GM12878 (cell line): ENCODE data around the gene KLHL36. TPM values are rescaled to one million over a fixed set of nuclear protein-coding genes. Genes with fewer than 3 reads are reported as not detected.
A peak's percentile ranks its signal among the peaks of the same experiment; 100 is the strongest.

Experiments
- ATAC-seq: fragments of 200-7000 bp; cut with Tn5 transposase; 3 replicates; pipeline ENCODE4 v1.9.1; 2020; ENCODE audit warnings: mild to moderate bottlenecking, moderate library complexity
- BruUV-seq: library from RNA; stranded (reverse); fragments of 400-500 nt; replicated peaks from 2 replicates; lab custom pipeline; 2021; lab: Mats Ljungman, UMichigan
- CTCF ChIA-PET: fragments of 300-600 bp; sonication (Branson Sonifier 250); formaldehyde crosslinking; extraction: SDS; loops from one replicate; lab custom pipeline; 2021; ENCODE audit warnings: inconsistent platforms; lab: Yijun Ruan, JAX
- POLR2A ChIA-PET: fragments of 350-600 bp; formaldehyde crosslinking; extraction: SDS; loops from one replicate; lab custom pipeline; 2021; ENCODE audit warnings: inconsistent platforms; lab: Charles Lee
- RAD21 ChIA-PET: fragments of 300-600 bp; sonication (Branson Sonifier 250); formaldehyde crosslinking; loops from one replicate; lab custom pipeline; 2023; ENCODE audit warnings: antibody characterized with exemption; ENCODE audit not compliant: unreplicated experiment; lab: Charles Lee
- SMC1A ChIA-PET: fragments of 300-600 bp; sonication (Branson Sonifier 250); formaldehyde crosslinking; loops from one replicate; lab custom pipeline; 2023; ENCODE audit not compliant: unreplicated experiment, uncharacterized antibody; lab: Charles Lee
- DNase-seq: peaks from one replicate; pipeline ENCODE4 v3.0.0-alpha.2; 2011; ENCODE audit warnings: low read depth, low spot score
- FAIRE-seq: peaks from 3 replicates; lab custom pipeline; 2011; peaks lifted over from hg19 to GRCh38; lab: Jason Lieb, UNC
- H2AFZ ChIP-seq: 2 replicates; pipeline ENCODE4 v1.6.0; 2011; ENCODE audit warnings: low read depth, low read length, control low read depth; ENCODE audit not compliant: control insufficient read depth
- H3K27ac ChIP-seq: 2 replicates; pipeline ENCODE4 v1.5.1; 2011; ENCODE audit warnings: control low read depth; ENCODE audit not compliant: control insufficient read depth, insufficient read depth
- H3K27me3 ChIP-seq, 2 experiments: replicated peaks in 1 of 2; 2 replicates each; pipeline versions ENCODE4 v1.6.0 to v1.6.1; 2011; ENCODE audit warnings: low read length in 1 of 2; ENCODE audit not compliant: control insufficient read depth in 2 of 2, insufficient read depth in 2 of 2
- H3K36me3 ChIP-seq, 2 experiments: 2 replicates each; pipeline ENCODE4 v1.5.1; 2011; ENCODE audit warnings: low read length in 1 of 2; ENCODE audit not compliant: control insufficient read depth in 2 of 2, insufficient read depth in 2 of 2
- H3K4me1 ChIP-seq: 2 replicates; pipeline ENCODE4 v1.6.1; 2011; ENCODE audit warnings: mild to moderate bottlenecking, low read length, moderate library complexity, mixed read lengths; ENCODE audit not compliant: control insufficient read depth, insufficient read depth
- H3K4me2 ChIP-seq: 2 replicates; pipeline ENCODE4 v1.6.0; 2011; ENCODE audit warnings: control low read depth; ENCODE audit not compliant: control insufficient read depth, insufficient read depth
- H3K4me3 ChIP-seq: fragments of 200-600 bp; sonication (generic); 2 replicates; pipeline ENCODE4 v1.5.1; 2016
- H3K79me2 ChIP-seq: 2 replicates; pipeline ENCODE4 v1.6.0; 2011; ENCODE audit warnings: low read length; ENCODE audit not compliant: control insufficient read depth, insufficient read depth
- H3K9ac ChIP-seq: 2 replicates; pipeline ENCODE4 v1.8.0; 2011; ENCODE audit warnings: low read length, control low read depth, mixed read lengths; ENCODE audit not compliant: control insufficient read depth, insufficient read depth
- H3K9me3 ChIP-seq: replicated peaks from 3 replicates; pipeline ENCODE4 v1.5.1; 2011; ENCODE audit warnings: mild to moderate bottlenecking, low read length; ENCODE audit not compliant: control insufficient read depth, insufficient read depth
- H4K20me1 ChIP-seq: 2 replicates; pipeline ENCODE4 v1.6.0; 2011; ENCODE audit not compliant: control insufficient read depth, insufficient read depth
- CREB1 ChIP-seq: IDR thresholded peaks from 2 replicates; pipeline ENCODE4 v1.6.1; 2012; ENCODE audit warnings: low read depth, mild to moderate bottlenecking, inconsistent platforms
- DPF2 ChIP-seq: fragments of 450-650 bp; IDR thresholded peaks from 2 replicates; pipeline ENCODE4 v1.6.1; 2017; ENCODE audit warnings: mild to moderate bottlenecking
- EP300 ChIP-seq, 2 experiments: fragments of 150-350 bp in 1 of 2; IDR thresholded peaks; 2 replicates each; pipeline ENCODE4 v1.6.1; 2011 to 2012; ENCODE audit warnings: low read depth in 2 of 2, low read length in 2 of 2, borderline replicate concordance in 1 of 2, improper control_type of control experiment in 1 of 2, inconsistent platforms in 1 of 2; ENCODE audit not compliant: control insufficient read depth in 1 of 2
- GATAD2B ChIP-seq: fragments of 450-650 bp; conservative IDR thresholded peaks from 2 replicates; pipeline ENCODE4 v1.6.1; 2017; ENCODE audit warnings: low read depth, mild to moderate bottlenecking, moderate library complexity
- JUNB ChIP-seq: IDR thresholded peaks from 2 replicates; pipeline ENCODE4 v1.6.1; 2016; ENCODE audit warnings: antibody characterized with exemption, mild to moderate bottlenecking
- LARP7 ChIP-seq: fragments of 450-650 bp; IDR thresholded peaks from 2 replicates; pipeline ENCODE4 v1.6.1; 2017; ENCODE audit warnings: mild to moderate bottlenecking
- PBX3 ChIP-seq: IDR thresholded peaks from 2 replicates; pipeline ENCODE4 v1.6.1; 2011; ENCODE audit warnings: mild to moderate bottlenecking, low read depth, low read length, moderate library complexity; ENCODE audit not compliant: insufficient replicate concordance
- PKNOX1 ChIP-seq: fragments of 450-650 bp; IDR thresholded peaks from 2 replicates; pipeline ENCODE4 v1.6.1; 2016; ENCODE audit warnings: mild to moderate bottlenecking
- RUNX3 ChIP-seq: IDR thresholded peaks from 2 replicates; pipeline ENCODE4 v1.6.1; 2012; ENCODE audit warnings: low read length, inconsistent platforms
- SIN3A ChIP-seq: IDR thresholded peaks from 2 replicates; pipeline ENCODE4 v1.6.1; 2012; ENCODE audit warnings: low read depth, low read length, improper control_type of control experiment
- SMAD1 ChIP-seq: fragments of 450-650 bp; IDR thresholded peaks from 2 replicates; pipeline ENCODE4 v1.6.1; 2018; ENCODE audit warnings: mild to moderate bottlenecking, low read depth; ENCODE audit not compliant: partially characterized antibody
- SMC3 ChIP-seq: IDR thresholded peaks from 2 replicates; pipeline ENCODE4 v1.6.1; 2011; ENCODE audit warnings: low read length, improper control_type of control experiment, borderline replicate concordance
- SPI1 ChIP-seq: IDR thresholded peaks from 2 replicates; pipeline ENCODE4 v1.6.1; 2011; ENCODE audit warnings: low read depth, mild to moderate bottlenecking, low read length, moderate library complexity, borderline replicate concordance; ENCODE audit not compliant: insufficient read depth
- TAF1 ChIP-seq: IDR thresholded peaks from 2 replicates; pipeline ENCODE4 v1.6.1; 2011; ENCODE audit warnings: mild to moderate bottlenecking, low read depth, low read length, borderline replicate concordance
- WGBS: methylation state at CpG from one replicate; pipeline ENCODE4 v1.1.6; 2016; ENCODE audit warnings: low lambda C conversion rate; ENCODE audit not compliant: insufficient replicate concordance, insufficient coverage; ENCODE audit errors: missing lambda C conversion rate; 5-methylcytosine and 5-hydroxymethylcytosine counted together
- in situ Hi-C: fragments of 300-500 bp; cut with MboI; formaldehyde crosslinking; loops from 9 replicates; pipeline ENCODE4 v1.14.3; 2018; ENCODE audit warnings: mixed read lengths
- intact Hi-C: fragments of 100-400 bp; cut with micrococcal nuclease; formaldehyde crosslinking; loops from one replicate; pipeline ENCODE4 v1.14.2; 2022; ENCODE audit not compliant: unreplicated experiment
- polyA plus RNA-seq, 11 experiments: library from polyadenylated mRNA; depleted of rRNA in 4 of 11; unstranded in 6 of 11; stranded (reverse) in 5 of 11; fragments of >200 nt; fragmentation: Nextera tagmentation in 4 of 11; fragmentation: Illumina TruSeq in 1 of 11; extraction: Ambion mirVana in 4 of 11; extraction: Trizol in 1 of 11; gene quantifications; 1 replicate in 1 of 11; 2 replicates in 10 of 11; pipeline versions ENCODE4 v1.2.1 to v1.2.3, GENCODE V29; 2011 to 2016; ENCODE audit warnings: inconsistent platforms in 2 of 11, missing spikeins in 2 of 11, low read depth in 1 of 11
- total RNA-seq, 4 experiments: library from RNA; depleted of rRNA in 3 of 4; stranded (reverse); fragments of >200 nt in 3 of 4; fragmentation: Illumina TruSeq in 1 of 4; extraction: Trizol in 1 of 4; gene quantifications; 2 replicates each; pipeline versions ENCODE4 v1.2.1 to v1.2.3, GENCODE V29; 2013 to 2021

Gene KLHL36
- total and polyA plus RNA-seq, 10 of the 15 experiments (the other 5 are each of a cell fraction or from before 2014, with no cell fraction given), result 2.6 to 45.3 (median 16.8) TPM

GRCh38 chr16:84700446-84701300 lies 52.4 kb downstream of the KLHL36 start:
- FAIRE-seq (peak; percentile 76), ATAC-seq (peak; percentile 66), DNase-seq (no peak)
- ChIA-PET CTCF (interaction anchor here (0.6 to 5.0 kb wide), 19 partner anchors 9 to 251 kb away, joined by 3 to 61 read pairs (median 3); no protein-coding TSS in a partner anchor), SMC1A (interaction anchor here (0.5 to 2.3 kb wide), 19 partner anchors 11 to 192 kb away, joined by 3 to 21 read pairs (median 4); partner anchors contain the start of gene KLHL36), RAD21 (interaction anchor here (0.9 to 2.0 kb wide), 11 partner anchors 9 to 103 kb away, joined by 3 to 27 read pairs (median 5); no protein-coding TSS in a partner anchor), POLR2A (interaction anchor here (0.6 to 1.8 kb wide), 14 partner anchors 10 to 190 kb away, joined by 3 to 9 read pairs (median 4); no protein-coding TSS in a partner anchor)
- 0 out of 4 replicates have a peak, but pooled peaks cover 0 to 3% of the 10 kb centered on the region in 2 experiments for H3K36me3 ChIP-seq
- H3K4me2 ChIP-seq, result peak overlapping the region; percentile 17
- in situ Hi-C loops, result no loop called here
- H3K9ac ChIP-seq, result peak overlapping the region; percentile 90
- intact Hi-C loops, result loop anchor here (2.0 kb wide), 1 partner anchor 26 kb away; no protein-coding TSS in a partner anchor
- 1% methylated on average over 27 of the region's 28 CpGs for WGBS
- no peak overlapping the region for H2AFZ ChIP-seq
- peaks cover 6% of the 10 kb centered on the region for H4K20me1 ChIP-seq
- peaks cover 57% of the 10 kb centered on the region for H3K79me2 ChIP-seq
- H3K27me3 ChIP-seq, result no peaks in the 10 kb centered on the region
- H3K27ac ChIP-seq, result peak overlapping the region; percentile 86
- BruUV-seq, result TSS peak; percentile 58
- H3K4me1 ChIP-seq, result peaks cover 3% of the 10 kb centered on the region; the same call in 1 of the 2 replicates
- no peaks in the 10 kb centered on the region; the same call in 2 of the 3 replicates for H3K9me3 ChIP-seq
- TF ChIP-seq PBX3 (peak; percentile 88), JUNB (0 out of 2 replicates have a peak, but pooled peaks have one; percentile 27), SIN3A (0 out of 2 replicates have a peak, but pooled peaks have one; percentile 6), EP300 (IDR thresholded peaks at IDR 0.05; ENCODE audit: borderline replicate concordance in 1 of 2, control insufficient read depth in 1 of 2, low read depth in 2 of 2, low read length in 2 of 2) (no peak), CREB1 (no peak), SMAD1 (no peak), GATAD2B (0 out of 2 replicates have a peak, but pooled peaks have one; percentile 22), SPI1 (peak; percentile 46), TAF1 (0 out of 2 replicates have a peak, but pooled peaks have one; percentile 16), LARP7 (0 out of 2 replicates have a peak, but pooled peaks have one; percentile 3), RUNX3 (0 out of 2 replicates have a peak, but pooled peaks have one; percentile 4), SMC3 (no peak), DPF2 (peak; percentile 43; the same call in 1 of the 2 replicates), PKNOX1 (peak; percentile 96)
- H3K4me3 ChIP-seq, result peak overlapping the region; percentile 91
